Measurements from ENCODE around the gene ANKRD18B. TPM values are rescaled to one million over a fixed set of nuclear protein-coding genes. Genes with fewer than 3 reads are reported as not detected.
A peak's percentile ranks its signal among the peaks of the same experiment; 100 is the strongest.
"Not testable (repeated sequence)": the region's sequence is repeated elsewhere in the genome, so short reads cannot be mapped to it uniquely, and the experiment has no call there.

Gene ANKRD18B
- total RNA-seq, 2 experiments from 2014 or later: 0.57 to 1.6 TPM

DNA sequence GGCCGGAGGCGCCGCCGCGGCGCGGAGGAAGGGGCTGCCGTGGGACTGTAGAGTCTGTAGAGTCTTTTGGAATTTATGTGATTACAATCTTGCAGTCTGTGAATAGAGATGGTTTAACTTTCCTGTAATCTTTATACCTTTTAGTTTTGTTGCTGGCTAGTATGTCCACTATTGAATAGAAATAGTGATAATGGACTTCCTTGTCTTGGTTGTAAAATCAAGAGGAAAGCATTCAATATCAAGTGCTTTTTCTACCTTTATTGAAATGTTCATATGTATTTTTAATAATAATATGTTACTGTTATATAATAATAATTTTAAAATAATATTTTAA, 12.9 kb upstream of the ANKRD18B start:
- not testable (repeated sequence) for H3K27me3 Mint-ChIP-seq (ENCODE audit: low read depth); H3K9me3 Mint-ChIP-seq; DNase-seq; H3K36me3 Mint-ChIP-seq (ENCODE audit: low read depth)
- CTCF ChIA-PET: interaction anchor here (1.0 to 1.3 kb wide), 3 partner anchors 13 to 210 kb away, joined by 4 to 7 read pairs (median 4); partner anchors contain the start of gene ANKRD18B
- Mint-ChIP-seq H3K4me3 (peak overlapping the region; percentile 88), H3K4me1 (ENCODE audit: low read depth) (peaks cover 16% of the 10 kb centered on the region), H3K27ac (peak overlapping the region; percentile 70)
- intact Hi-C loops (cut with micrococcal nuclease): loop anchor here (2.0 kb wide), 1 partner anchor 64 kb away; the partner anchor contains the start of gene AQP3

DNA sequence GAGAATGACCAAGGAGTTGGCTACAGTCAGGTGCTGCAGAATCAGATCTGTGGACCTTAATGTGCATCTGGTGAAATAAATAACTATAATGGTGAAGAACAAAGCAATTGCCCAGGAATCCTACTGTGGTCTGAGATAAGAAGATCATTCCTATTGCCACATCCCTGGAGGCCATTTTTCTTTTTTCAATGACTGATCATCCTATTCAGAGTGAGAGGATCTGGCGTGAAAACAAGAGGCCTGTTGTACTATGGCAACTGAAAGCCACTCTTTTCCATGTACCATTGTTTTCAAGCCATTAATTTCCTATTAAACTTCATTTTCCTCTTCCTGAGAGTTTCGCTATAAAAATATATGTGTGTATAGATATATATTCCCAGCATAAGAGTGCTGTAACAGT, 11.5 kb upstream of the ANKRD18B start:
- DNase-seq; intact Hi-C loops (cut with micrococcal nuclease); H3K27ac Mint-ChIP-seq; H3K27me3 Mint-ChIP-seq (ENCODE audit: low read depth); H3K36me3 Mint-ChIP-seq (ENCODE audit: low read depth); H3K4me1 Mint-ChIP-seq (ENCODE audit: low read depth); CTCF ChIA-PET; H3K4me3 Mint-ChIP-seq; H3K9me3 Mint-ChIP-seq: not testable (repeated sequence)

DNA sequence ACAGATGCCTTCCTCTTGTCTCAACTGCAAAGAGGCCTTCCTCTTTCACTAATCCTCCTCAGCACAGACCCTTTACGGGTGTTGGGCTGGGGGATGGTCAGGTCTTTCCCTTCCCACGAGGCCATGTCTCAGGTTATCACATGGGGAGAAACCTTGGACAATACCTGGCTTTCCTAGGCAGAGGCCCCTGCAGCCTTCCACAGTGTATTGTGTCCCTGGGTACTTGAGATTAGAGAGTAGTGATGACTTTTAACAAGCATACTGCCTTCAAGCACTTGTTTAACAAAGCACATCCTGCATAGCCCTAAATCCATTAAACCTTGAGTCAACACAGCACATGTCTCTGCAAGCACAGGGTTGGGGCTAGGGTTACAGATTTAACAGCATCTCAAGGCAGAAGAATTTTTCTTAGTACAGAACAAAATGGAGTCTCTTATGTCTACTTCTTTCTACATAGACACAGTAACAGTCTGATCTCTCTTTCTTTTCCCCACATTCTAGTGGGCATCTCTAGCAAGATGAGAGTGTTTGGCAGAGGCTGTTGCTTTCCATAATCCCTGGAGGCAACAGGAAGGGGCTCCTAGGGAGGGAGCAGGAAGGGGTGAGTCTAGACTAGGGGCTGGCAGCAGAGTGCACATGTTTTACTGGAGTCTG, 8.6 kb upstream of the ANKRD18B start:
- H3K27ac Mint-ChIP-seq, DNase-seq: not testable (repeated sequence)
- intact Hi-C loops (cut with micrococcal nuclease): loop anchor here (5.0 kb wide), 2 partner anchors 113 to 138 kb away; partner anchors contain the start of gene AQP7

DNA sequence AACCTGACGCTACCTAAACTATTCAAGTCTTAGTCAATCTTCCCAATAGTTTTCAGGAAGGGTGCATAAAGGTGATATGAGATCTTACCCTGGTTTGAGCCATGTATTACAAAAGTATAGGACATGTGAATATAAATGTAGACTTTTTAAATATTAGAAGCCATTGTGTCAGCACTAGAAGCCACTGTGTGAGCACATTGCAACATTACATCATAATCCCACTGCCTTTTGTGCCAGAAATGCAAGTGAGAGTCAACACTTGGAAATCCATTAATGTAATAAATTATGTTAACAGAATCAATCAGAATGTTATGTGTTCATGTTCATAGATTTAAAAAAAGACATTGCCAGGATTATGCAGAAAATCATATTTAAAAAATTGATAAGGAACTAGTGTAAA, 7.7 kb upstream of the ANKRD18B start:
- H3K4me1 Mint-ChIP-seq (ENCODE audit: low read depth); DNase-seq; H3K27me3 Mint-ChIP-seq (ENCODE audit: low read depth); CTCF ChIA-PET; H3K9me3 Mint-ChIP-seq; H3K4me3 Mint-ChIP-seq; H3K27ac Mint-ChIP-seq; H3K36me3 Mint-ChIP-seq (ENCODE audit: low read depth): not testable (repeated sequence)
- intact Hi-C loops (cut with micrococcal nuclease): loop anchor here (2.0 to 5.0 kb wide), 3 partner anchors 44 to 139 kb away; partner anchors contain the start of genes AQP7 and NOL6

More for the DNA sequence above, 8.6 kb upstream of the ANKRD18B start:
- H3K36me3 Mint-ChIP-seq (ENCODE audit: low read depth); H3K27me3 Mint-ChIP-seq (ENCODE audit: low read depth); H3K4me3 Mint-ChIP-seq; H3K9me3 Mint-ChIP-seq; H3K4me1 Mint-ChIP-seq (ENCODE audit: low read depth); CTCF ChIA-PET: not testable (repeated sequence)

DNA sequence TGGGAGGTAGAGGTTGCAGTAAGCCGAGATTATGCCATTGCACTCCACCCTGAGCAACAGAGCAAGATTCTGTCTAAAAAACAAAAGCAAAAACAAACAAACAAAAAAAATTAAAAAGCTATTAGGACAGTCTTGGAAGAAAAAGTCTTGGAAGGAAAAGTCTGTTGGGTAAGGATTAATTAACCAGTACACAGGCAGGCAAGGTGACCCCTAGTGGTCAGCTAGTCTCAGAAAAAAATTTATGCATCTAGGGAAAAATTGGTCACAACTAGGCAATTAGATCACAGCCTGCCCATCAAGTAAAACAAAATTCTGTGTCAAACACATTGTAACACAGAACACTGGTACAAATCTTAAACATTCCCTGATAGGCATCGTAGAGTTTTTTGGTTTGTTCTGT, 6.7 kb upstream of the ANKRD18B start:
- Mint-ChIP-seq H3K27ac (no peak overlapping the region), H3K4me1 (ENCODE audit: low read depth) (no peaks in the 10 kb centered on the region), H3K27me3 (ENCODE audit: low read depth) (peaks cover 12% of the 10 kb centered on the region), H3K36me3 (ENCODE audit: low read depth) (no peaks in the 10 kb centered on the region), H3K4me3 (no peak overlapping the region), H3K9me3 (no peaks in the 10 kb centered on the region)
- intact Hi-C loops (cut with micrococcal nuclease): loop anchor here (2.0 to 5.0 kb wide), 3 partner anchors 45 to 140 kb away; partner anchors contain the start of genes AQP7 and NOL6
- CTCF ChIA-PET: interaction anchor here (0.8 to 1.2 kb wide), 7 partner anchors 9 to 145 kb away, joined by 3 to 4 read pairs (median 3); partner anchors contain the start of gene NOL6
- DNase-seq: peak; percentile 19

DNA sequence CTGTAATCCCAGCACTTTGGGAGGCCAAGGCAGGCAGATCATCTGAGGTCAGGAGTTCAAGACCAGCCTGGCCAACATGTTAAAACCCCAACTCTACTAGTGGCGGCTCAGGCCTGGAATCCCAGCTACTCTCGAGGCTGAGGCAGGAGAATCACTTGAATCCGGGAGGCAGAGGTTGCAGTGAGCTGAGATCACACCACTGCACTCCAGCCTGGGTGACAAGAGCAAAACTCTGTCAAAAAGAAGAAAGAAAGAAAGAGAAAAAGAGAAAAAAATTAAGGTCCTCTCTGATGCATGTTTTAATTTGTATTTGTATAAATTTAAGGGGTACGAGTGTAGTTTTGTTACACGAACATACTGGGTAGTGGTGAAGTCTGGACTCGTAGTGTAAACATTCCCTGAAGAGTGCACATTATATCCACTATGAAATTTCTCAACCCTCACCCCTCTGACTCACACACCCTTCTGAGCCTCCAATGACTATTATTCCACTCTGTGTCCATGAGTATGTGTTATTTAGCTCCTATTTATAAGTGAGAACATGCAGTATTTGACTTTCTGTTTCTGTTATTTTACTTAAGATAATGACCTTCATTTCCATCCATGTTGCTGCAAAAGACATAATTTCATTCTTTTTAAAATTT, 6.0 kb upstream of the ANKRD18B start:
- not testable (repeated sequence) for H3K4me3 Mint-ChIP-seq; H3K9me3 Mint-ChIP-seq; H3K4me1 Mint-ChIP-seq (ENCODE audit: low read depth); H3K36me3 Mint-ChIP-seq (ENCODE audit: low read depth); DNase-seq; H3K27ac Mint-ChIP-seq
- intact Hi-C loops (cut with micrococcal nuclease): loop anchor here (2.0 to 5.0 kb wide), 3 partner anchors 45 to 141 kb away; partner anchors contain the start of genes AQP7 and NOL6
- peaks cover 15% of the 10 kb centered on the region for H3K27me3 Mint-ChIP-seq (ENCODE audit: low read depth)
- CTCF ChIA-PET: interaction anchor here (0.6 to 1.2 kb wide), 6 partner anchors 10 to 146 kb away, joined by 3 read pairs; partner anchors contain the start of gene NOL6

DNA sequence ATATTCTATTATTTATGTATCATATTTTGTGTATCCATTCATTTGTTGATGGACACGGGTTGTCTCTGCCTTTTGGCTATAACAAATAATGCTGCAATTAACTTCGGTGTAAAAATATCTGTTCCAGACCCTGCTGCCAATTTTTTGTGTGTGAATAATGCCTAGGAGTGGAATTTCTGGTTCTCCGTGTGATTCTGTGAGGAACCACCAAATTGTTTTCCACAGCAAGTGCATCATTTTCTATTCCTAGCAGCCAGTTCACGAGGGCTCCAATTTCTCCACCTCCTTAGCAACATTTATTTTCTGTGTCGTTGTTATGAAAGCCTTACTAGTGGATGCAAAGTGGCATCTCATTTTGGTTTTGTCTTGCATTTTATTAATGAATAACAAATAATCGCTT, 2.2 kb upstream of the ANKRD18B start:
- H3K36me3 Mint-ChIP-seq (ENCODE audit: low read depth); CTCF ChIA-PET; intact Hi-C loops (cut with micrococcal nuclease); DNase-seq; H3K4me3 Mint-ChIP-seq; H3K27ac Mint-ChIP-seq; H3K4me1 Mint-ChIP-seq (ENCODE audit: low read depth); H3K9me3 Mint-ChIP-seq: not testable (repeated sequence)
- peaks cover 33% of the 10 kb centered on the region for H3K27me3 Mint-ChIP-seq (ENCODE audit: low read depth)

DNA sequence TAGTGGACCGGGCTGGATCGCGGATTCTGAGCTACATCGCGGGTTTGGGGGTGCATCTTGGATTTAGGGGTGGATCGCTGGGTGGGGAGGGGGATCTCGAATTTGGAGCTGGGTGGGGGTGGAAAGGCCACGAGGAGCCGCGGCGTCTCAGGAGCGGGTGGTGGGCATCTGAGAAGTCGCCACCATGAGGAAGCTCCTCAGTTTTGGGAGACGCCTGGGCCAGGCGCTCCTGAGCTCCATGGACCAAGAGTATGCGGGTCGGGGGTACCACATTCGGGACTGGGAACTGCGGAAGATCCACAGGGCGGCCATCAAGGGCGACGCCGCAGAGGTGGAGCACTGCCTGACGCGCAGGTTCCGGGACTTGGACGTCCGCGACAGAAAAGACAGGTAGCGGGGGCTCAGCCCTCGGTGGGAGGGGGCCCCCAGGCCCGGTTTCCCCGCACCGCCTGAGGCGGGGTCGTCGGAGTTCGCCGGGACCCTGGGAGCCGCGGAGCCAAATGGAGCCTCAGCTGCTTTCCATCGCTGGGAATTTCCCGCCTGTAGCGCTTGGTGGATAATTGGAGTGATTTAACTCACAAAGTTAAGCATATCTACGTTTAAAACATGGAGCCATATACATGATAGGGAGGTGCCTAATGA, 376 bp downstream of the ANKRD18B start:
- Mint-ChIP-seq H3K36me3 (ENCODE audit: low read depth) (no peaks in the 10 kb centered on the region), H3K27me3 (ENCODE audit: low read depth) (peaks cover 41% of the 10 kb centered on the region), H3K4me1 (ENCODE audit: low read depth) (peaks cover 3% of the 10 kb centered on the region), H3K27ac (no peak overlapping the region), H3K9me3 (no peaks in the 10 kb centered on the region), H3K4me3 (peak overlapping the region; percentile 79)
- CTCF ChIA-PET: interaction anchor here (0.5 to 1.3 kb wide), 5 partner anchors 14 to 114 kb away, joined by 3 to 7 read pairs (median 3); no protein-coding TSS in a partner anchor
- DNase-seq: peak; percentile 16
- intact Hi-C loops (cut with micrococcal nuclease): no loop called here

DNA sequence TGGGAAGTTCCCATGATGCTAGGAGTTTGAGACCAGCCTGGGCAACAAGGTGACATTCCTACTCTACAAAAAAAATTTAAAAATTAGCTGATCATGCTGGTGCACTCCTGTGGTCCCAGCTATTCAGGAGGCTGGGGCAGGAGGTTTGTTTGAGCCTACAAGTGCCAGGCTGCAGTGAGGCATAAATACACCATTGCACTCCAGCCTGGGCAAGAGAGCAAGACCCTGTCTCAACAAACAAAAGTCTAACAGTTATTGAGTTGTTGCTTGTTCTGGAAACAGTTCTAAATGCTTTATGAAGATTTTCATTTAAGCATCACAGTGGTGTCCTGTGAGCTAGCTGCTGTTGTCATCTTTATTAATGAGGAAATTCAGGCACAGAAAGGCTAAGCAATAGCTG, 4.0 kb downstream of the ANKRD18B start:
- peaks cover 32% of the 10 kb centered on the region for H3K27me3 Mint-ChIP-seq (ENCODE audit: low read depth)
- intact Hi-C loops (cut with micrococcal nuclease); H3K27ac Mint-ChIP-seq; DNase-seq; H3K36me3 Mint-ChIP-seq (ENCODE audit: low read depth); H3K4me3 Mint-ChIP-seq; H3K4me1 Mint-ChIP-seq (ENCODE audit: low read depth); H3K9me3 Mint-ChIP-seq: not testable (repeated sequence)
- CTCF ChIA-PET: interaction anchor here (1.7 kb wide), 1 partner anchor 10 kb away, joined by 3 read pairs; no protein-coding TSS in a partner anchor

DNA sequence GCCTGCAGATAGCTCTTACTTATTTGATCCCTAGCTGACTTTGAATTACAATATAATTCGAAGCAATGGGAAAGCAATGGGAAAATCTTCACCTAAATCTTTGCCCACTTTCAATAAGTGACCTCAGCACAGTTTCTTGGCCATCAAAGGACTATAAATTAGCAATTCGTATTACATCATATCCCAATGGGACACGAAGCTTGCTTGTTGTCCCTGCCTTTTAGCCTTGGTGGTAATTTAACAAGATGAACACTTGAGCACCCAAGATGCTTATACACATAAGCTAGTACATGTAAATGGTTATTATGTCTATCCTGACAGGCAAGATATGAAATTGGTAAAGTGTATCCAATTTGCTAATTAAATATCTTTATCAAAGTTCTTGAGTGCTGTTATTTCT, 9.9 kb downstream of the ANKRD18B start:
- DNase-seq; H3K27me3 Mint-ChIP-seq (ENCODE audit: low read depth); H3K36me3 Mint-ChIP-seq (ENCODE audit: low read depth); H3K4me3 Mint-ChIP-seq; H3K27ac Mint-ChIP-seq; intact Hi-C loops (cut with micrococcal nuclease); H3K9me3 Mint-ChIP-seq; H3K4me1 Mint-ChIP-seq (ENCODE audit: low read depth); CTCF ChIA-PET: not testable (repeated sequence)

DNA sequence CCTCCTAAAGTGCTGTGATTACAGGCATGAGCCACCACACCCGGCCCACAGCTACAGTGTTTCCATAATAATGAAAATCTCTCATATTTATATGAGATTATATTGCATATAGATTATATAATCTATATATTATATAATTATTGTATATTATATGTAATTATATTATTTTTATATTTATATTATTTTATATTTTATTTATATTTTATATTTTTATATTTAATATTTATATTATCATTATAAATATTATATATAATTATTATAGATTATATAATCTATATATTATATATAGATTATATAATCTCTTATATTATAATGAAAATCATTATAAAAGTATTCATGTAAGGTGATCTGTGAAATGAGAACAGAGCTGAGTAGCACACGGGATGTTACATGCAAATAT, 11.5 kb downstream of the ANKRD18B start:
- Mint-ChIP-seq H3K4me3 (no peak overlapping the region), H3K27ac (no peak overlapping the region), H3K36me3 (ENCODE audit: low read depth) (no peaks in the 10 kb centered on the region), H3K9me3 (no peaks in the 10 kb centered on the region), H3K4me1 (ENCODE audit: low read depth) (no peaks in the 10 kb centered on the region), H3K27me3 (ENCODE audit: low read depth) (peaks cover 2% of the 10 kb centered on the region)
- CTCF ChIA-PET: no interaction called here
- intact Hi-C loops (cut with micrococcal nuclease): no loop called here
- no peak for DNase-seq

DNA sequence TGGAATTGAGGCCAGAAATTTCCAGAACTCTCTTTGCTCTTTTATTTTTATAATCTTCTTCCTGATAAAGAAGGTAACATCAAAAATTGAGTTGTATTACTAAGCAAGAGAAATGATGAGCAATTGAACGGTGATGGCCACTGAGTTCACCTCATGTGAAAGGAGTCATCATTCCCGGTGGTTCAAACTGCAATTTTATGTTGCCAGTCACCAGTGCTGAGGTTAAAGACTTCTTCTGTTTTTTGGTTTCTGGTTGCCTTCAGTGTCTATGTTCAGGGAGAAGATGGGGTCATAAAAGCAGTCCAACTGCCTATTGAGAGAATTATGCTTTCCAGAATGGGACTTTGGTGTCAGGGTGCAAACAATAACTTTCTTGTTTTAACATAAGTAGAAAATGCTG, 19.4 kb downstream of the ANKRD18B start:
- intact Hi-C loops (cut with micrococcal nuclease); CTCF ChIA-PET; H3K4me3 Mint-ChIP-seq; H3K9me3 Mint-ChIP-seq; H3K4me1 Mint-ChIP-seq (ENCODE audit: low read depth); DNase-seq; H3K36me3 Mint-ChIP-seq (ENCODE audit: low read depth); H3K27ac Mint-ChIP-seq: not testable (repeated sequence)
- H3K27me3 Mint-ChIP-seq (ENCODE audit: low read depth): peaks cover 29% of the 10 kb centered on the region

Data from activated naive CD4-positive, alpha-beta T cell treated with anti-CD3 and anti-CD28 coated beads for 36 hours (primary cell).